Measurements from ENCODE around the gene KIF26B.
"Not testable (repeated sequence)": the region's sequence is repeated elsewhere in the genome, so short reads cannot be mapped to it uniquely, and the experiment has no call there.

The KIF26B gene

GRCh38 chr1:245702346-245702745, 547.6 kb downstream of the KIF26B start:
- DNase-seq (ENCODE audit: low spot score), result no peak

- no peak for DNase-seq (ENCODE audit: low spot score)
These were observed 549.6 kb downstream of the KIF26B start for GRCh38 chr1:245704341-245704740.

- DNase-seq (ENCODE audit: low spot score), result no peak
These were observed 550.0 kb downstream of the KIF26B start for GRCh38 chr1:245704765-245705164.

GRCh38 chr1:245707941-245708340, 553.2 kb downstream of the KIF26B start:
- no peak for DNase-seq (ENCODE audit: low spot score)

- DNase-seq (ENCODE audit: low spot score), result no peak
These were observed 556.4 kb downstream of the KIF26B start for GRCh38 chr1:245710961-245711903.

- DNase-seq (ENCODE audit: low spot score), result not testable (repeated sequence)
These were observed 559.2 kb downstream of the KIF26B start for GRCh38 chr1:245714027-245714426.

GRCh38 chr1:245715291-245715701, 560.5 kb downstream of the KIF26B start:
- DNase-seq (ENCODE audit: low spot score), result no peak

GRCh38 chr1:245715970-245716369, 561.2 kb downstream of the KIF26B start:
- no peak for DNase-seq (ENCODE audit: low spot score)

GRCh38 chr1:245716561-245716960, 561.8 kb downstream of the KIF26B start:
- DNase-seq (ENCODE audit: low spot score), result no peak

GRCh38 chr1:245717611-245718010, 562.8 kb downstream of the KIF26B start:
- no peak for DNase-seq (ENCODE audit: low spot score)

GRCh38 chr1:245718123-245718522, 563.3 kb downstream of the KIF26B start:
- DNase-seq (ENCODE audit: low spot score), result no peak

GRCh38 chr1:245718951-245719350, 564.2 kb downstream of the KIF26B start:
- DNase-seq (ENCODE audit: low spot score), result no peak

- DNase-seq (ENCODE audit: low spot score), result no peak
These were observed 566.7 kb downstream of the KIF26B start for GRCh38 chr1:245721488-245721887.

GRCh38 chr1:245728035-245728434, 573.2 kb downstream of the KIF26B start:
- not testable (repeated sequence) for DNase-seq (ENCODE audit: low spot score)

- DNase-seq (ENCODE audit: low spot score), result no peak
These were observed 576.0 kb downstream of the KIF26B start for GRCh38 chr1:245730801-245731200.

- DNase-seq (ENCODE audit: low spot score), result not testable (repeated sequence)
These were observed 585.6 kb downstream of the KIF26B start for GRCh38 chr1:245740336-245740735.

GRCh38 chr1:245742896-245743295, 588.1 kb downstream of the KIF26B start:
- no peak for DNase-seq (ENCODE audit: low spot score)

GRCh38 chr1:245748240-245748639, 593.5 kb downstream of the KIF26B start:
- no peak for DNase-seq (ENCODE audit: low spot score)

- DNase-seq (ENCODE audit: low spot score), result no peak
These were observed 593.9 kb downstream of the KIF26B start for GRCh38 chr1:245748646-245749045.

- no peak for DNase-seq (ENCODE audit: low spot score)
These were observed 594.3 kb downstream of the KIF26B start for GRCh38 chr1:245749053-245749452.

- no peak for DNase-seq (ENCODE audit: low spot score)
These were observed 595.5 kb downstream of the KIF26B start for GRCh38 chr1:245750261-245750660.

GRCh38 chr1:245751116-245751515, 596.3 kb downstream of the KIF26B start:
- DNase-seq (ENCODE audit: low spot score), result no peak

GRCh38 chr1:245751726-245752470, 597.1 kb downstream of the KIF26B start:
- no peak for DNase-seq (ENCODE audit: low spot score)

All from Ammon's horn (tissue), 1 donor.